GM19372 (cell line): ENCODE results near the gene ATG2A.

Experiments
- ATAC-seq: cut with Tn5 transposase; IDR thresholded peaks from one replicate; pipeline ENCODE4 v1.9.1; 2021; ENCODE audit warnings: mild to moderate bottlenecking, low read depth, moderate library complexity; ENCODE audit not compliant: unreplicated experiment

Gene ATG2A

DNA sequence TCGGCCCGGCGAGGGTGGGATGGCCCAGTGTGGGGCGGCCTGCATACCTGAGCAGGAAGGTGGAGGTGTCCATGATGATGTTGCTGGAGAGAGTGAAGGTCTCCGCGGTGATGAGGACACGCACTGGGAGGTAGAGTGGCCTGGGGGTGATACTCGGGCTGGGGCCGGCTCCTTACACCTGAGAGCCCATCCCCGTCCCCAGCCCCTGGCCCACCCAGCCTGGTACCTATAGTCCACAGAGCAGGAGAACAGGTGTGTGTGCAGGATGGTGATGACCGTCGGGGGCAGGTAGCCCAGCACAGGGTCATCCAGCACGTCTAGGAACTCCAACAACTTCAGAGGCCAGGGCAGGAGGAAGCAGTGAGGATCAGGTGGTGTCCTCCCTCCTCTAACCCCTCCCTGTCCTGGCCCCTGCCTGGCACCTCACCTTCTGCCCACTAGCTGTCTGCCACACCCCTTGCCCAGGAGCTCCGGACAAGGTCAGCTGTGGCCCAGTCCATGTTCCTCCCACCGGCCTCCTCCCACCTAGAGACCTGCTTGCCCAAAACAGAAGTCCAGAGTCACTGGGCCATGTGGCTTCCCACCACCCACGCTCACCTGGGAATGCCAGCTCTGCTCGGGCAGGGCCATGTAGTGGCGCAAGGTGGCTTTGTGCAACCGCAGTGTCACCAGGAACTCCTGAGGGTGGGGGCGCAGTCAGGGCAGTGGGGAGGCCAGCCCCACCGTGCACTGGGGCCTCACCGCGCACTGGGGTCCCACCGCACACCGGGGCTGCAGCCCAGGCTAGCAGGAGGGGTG, 11.3 kb downstream of the ATG2A start:
- no peak for ATAC-seq

DNA sequence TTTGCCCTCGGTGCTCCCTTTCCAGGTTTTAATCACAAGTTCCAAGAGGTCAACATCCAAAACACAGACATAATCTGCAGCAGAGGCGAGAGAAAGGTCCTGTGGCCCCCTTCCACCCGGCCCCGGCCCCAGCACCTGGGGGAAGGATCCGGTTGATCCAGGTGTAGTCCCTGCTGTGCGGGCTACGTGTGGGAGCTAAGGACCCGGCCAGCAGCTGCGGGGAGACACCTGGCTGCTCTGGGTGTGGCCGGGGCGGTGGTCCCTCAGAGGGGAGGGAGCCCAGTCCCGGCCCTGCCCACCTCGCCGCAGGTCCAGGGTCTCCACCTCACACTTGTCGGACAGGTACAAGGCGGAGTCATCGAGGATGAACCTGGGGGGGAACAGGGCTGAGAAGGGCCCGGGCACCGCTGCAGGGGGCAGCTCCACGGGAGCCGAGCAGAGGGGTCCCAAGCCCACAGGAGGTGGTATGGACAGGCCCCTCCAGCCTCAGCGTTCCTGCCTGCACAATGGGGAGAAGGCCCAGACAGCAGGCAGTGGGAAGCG, 13.6 kb downstream of the ATG2A start:
- ATAC-seq, result no peak

DNA sequence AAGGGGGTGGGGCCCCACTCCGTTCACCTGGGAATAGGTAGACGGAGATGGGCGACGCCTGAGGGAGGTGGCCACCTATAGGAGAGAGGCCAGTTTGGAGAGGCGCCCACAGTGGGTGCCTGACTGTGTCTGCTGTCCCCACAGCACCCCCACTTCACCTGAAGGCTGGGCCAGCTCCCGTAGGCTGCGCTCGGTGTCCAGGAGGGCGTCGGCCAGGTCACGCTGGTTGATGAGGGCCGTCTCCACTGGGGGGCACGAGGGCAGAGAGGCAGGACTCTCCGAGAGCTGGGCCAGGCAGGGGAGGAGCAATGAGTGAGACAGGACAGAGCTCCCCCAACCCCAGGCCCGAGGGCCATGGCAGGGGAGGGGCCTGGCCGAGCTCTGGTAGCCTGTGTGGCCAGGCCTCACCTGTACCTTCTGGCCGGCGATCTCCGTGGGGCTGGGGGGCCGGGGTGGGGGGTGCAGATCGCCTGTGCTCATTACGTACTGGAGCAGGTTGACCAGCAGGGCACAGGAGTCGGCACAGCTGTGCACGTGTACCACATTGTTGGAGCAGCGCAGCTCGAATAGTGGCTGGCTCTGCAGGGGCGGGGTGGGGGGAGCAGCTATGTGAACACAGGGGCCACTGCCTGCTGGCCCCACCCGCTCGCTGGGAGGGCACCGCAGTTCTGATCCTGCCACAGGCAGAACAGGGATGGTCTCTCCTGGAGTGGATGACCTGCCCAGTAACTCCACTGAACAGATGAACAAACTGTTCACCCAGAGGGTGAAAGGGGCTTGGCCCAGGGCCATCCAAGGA, 14.7 kb downstream of the ATG2A start:
- ATAC-seq, result no peak

DNA sequence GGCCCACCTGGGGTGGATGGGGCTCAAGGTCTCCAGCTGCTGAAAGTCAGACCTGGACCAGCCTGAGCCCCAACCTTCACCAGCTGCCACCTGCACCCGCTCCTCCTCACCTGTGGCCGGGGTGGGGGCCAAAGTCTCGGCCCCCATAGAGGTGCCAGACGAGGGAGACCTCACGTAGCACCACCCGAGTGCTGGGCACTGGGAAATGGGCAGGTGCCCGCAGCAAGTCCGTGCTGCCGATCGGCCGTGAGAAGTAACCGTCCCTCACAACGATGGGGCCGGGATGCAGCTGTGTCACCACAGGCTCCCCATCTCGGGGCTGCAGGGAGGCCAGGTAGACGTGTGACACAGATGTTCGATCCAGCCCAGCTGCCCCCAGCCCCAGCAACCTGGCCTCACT, 16.2 kb downstream of the ATG2A start:
- ATAC-seq, result no peak

DNA sequence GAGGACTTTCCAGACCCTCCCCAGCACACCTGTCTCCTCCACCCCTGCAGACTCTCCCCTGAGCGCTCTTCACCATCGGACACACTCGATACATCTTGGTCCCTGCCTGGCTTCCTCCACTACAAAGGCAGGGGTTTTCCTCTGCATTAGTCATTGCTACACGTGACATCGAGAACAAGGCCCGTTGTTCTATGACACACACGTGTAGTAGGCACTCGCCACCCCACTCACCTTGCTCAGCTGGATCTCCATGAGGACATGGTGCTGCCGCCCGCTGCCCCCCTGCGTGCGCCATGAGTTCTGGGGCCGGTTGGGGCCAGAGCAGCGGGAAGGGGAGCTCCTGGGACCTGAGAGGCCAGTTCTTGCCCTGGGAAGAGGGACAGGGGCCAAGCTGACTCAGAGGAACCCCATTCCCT, 16.7 kb downstream of the ATG2A start:
- ATAC-seq, result no peak

DNA sequence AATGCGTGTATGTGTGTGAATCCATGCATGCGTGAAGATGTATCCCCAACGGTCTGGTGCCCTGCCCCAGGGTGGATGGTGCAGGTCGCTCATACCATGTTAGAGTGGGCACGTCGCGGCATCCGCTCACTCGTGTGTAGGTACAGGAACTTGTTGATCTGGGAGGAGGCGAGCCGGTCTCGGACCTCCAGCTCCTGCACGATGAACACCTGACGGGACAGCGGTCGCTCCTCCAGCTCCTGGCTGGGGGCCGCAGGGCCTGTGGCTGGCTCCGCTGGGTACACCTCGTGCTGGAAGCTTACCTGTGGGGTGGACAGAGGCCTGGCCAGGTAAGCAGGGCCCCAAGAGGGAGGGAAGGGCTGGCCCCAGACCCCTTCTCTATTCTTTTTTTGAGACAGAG, 18.5 kb downstream of the ATG2A start:
- ATAC-seq, result no peak

DNA sequence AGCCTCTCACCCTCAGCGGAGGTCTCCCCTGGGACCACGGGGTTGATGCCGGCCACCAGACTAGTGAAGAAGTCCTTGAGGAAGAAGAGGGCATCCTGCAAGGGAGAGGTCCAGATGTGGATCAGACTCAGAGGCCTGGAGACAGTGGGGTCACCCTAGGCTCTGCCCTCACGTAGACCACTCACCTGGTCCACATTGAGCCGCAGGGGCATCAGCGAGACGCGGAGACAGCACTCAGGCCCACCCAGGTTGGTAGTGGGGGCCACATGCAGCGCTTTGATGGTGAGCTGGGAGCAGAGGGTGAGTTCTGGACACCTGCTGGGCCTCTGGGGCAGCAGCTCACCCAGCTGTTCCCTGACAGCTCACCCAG, 18.9 kb downstream of the ATG2A start:
- ATAC-seq, result no peak

DNA sequence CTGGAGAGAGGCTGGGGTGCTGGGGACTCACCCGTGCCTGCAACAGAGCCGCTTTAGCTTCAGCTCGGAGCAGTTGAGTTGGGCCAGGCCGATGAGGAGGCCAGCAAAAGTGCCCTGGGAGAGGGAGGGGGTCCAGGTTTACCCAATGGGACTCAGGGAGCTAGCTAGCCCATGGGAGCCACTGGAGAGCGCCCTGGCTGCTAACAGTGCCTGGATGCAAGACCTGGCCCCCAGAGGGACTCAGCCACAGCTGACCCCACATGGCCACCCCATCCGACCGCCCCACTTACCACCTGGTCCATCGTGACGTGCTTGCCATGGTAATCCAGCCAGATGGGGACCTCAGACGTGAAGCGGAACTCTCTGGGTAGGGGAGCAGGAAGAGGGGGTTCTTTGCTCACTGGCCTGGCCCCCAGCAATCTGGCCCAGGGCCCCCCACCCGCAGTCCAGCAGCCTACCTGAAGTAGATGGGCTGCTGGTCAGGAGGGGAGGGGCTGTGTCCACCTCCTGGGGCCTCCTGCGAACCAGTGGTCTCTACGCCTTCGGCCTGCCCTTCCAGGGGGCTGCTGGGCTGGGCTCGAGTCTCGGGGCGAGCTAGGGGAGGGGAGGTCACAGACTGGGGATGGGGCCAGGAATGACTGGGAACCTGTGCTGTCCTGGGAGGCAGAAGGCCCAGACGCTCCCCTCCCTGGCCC, 19.5 kb downstream of the ATG2A start:
- no peak for ATAC-seq

DNA sequence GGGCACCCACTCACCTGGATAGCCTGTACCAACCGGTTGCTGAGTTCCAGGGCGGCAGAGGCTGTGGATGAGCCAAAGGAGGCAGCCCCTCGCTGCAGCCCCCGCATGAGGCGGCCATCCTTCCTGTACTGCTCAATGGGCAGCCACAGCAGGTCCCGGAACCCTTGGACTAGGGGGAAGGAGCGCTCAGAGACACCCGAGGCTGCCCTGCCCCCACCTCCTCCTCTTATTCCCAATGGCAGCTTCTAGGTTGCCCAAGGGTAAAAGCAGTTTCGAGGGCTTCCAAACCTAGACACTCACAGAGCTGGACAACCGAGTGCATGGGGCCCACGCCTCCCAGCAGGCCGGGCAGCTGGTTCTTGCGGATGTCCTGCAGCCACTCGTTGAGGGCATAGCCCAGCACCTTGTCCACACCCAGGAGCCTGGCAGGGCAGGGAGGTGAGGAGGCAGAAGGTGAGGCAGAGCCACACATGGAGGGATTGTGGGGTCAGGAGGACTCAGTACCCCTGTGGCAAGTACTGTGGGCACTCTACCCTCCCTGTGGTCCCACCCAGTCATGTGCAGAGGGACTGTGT, 20.5 kb downstream of the ATG2A start:
- ATAC-seq, result no peak

DNA sequence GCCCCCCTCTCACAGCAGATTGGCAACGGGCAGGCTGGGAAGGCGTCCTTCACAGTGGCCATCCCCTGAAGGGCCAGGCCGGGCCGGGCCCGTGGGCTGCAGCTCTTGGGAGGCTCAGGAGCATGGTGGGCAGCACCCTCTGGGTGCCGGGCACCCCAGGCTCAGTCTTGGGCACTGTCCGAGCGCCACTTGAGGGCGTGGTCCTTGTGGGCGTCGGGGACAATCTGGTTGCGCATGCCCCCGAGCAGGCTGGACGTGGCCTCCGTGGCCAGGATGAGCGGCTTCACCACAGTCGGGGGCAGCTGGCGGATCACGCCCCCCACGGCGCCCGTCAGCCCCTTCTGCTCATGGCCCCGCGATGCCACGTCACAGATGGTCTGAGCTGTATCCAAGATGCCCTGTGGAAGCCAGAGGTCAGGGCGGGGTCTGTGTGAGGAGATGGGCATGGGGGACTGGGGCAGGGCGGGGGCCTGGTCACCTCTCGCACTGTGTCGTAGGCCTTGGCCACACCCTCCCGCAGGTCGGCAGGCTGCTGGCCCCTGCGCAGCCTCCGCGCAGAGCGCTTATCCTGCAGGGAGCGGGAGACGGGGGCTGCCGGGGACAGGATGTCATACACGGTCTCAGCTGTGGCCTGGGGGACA, 22.1 kb downstream of the ATG2A start:
- ATAC-seq, result no peak

DNA sequence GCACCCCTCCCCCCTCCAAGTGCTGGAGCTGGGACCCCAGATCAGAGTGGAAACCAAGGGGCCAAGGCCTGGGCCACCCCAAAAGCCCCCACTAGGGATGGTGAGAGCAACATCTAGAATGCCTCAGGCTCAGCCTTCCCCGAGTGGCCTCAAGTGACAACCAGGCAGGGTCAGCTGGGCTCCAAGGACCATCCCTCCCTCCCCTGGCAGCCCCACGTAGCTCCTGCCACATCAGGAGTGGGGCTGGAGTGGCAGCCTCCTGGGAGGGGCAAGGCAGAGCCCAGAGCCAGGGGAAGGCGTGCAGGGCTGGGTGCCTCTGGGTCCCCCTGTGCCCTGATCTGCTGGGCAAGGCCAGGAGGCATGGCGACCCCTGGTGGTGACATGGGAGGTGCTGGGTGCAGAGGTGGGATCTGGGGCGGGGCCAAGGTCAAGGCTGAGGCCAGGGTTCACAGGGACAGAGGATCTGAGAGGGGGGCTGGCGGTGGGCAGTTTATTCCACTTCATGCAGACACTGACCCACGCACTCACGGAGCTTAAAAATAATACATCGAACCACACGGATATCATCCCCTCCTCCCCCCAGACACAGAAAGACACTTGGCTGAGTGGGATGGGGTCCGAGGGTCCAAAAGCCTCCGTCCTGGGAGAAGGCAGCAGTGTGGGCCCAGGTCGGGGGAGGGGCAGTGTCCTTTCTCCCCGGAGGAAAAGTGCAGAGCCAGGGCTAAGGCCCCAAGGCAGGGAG, 22.8 kb downstream of the ATG2A start:
- no peak for ATAC-seq

DNA sequence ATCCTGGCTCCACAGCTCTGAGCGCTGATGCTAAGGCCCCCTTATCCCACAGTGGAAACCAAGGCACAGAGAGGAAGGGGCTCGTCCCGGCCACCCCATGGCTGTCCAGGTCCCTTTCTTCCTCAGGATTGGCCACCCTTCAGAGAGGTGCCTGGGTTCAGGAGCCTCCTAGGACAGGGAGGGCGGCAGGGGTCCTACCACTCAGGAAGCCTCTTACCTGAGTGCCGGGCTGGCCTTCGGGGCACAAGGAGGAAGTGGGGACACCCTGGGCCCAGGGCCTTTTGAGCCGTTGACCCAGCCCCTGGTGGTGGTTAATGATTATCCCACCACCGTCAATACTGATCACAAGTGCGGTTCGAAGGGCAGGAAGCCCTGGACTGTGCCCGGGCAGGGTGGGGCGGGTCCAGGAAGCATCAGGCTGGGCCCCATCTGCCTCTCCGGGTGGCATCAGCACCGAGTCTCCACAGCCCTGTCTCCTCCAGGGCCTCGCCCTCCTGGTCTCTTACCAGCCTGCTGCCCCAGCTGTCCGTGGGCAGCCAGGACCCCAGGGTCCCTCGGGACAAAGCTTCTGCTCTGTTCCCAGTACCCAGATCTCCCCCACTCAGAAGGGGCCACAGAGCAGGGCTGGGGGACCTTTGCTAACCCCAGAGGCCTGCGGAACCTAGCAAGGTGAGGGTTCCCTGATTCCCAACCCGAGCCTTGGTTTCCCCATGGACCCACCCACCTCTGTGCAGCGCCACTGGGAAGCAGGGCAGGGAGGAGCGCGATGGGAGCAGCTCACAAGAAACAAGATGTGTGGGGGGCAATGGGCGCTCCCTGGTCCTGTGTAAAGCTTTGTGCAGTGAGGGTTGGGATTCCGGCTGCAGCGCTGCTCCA, 23.6 kb downstream of the ATG2A start:
- no peak for ATAC-seq

DNA sequence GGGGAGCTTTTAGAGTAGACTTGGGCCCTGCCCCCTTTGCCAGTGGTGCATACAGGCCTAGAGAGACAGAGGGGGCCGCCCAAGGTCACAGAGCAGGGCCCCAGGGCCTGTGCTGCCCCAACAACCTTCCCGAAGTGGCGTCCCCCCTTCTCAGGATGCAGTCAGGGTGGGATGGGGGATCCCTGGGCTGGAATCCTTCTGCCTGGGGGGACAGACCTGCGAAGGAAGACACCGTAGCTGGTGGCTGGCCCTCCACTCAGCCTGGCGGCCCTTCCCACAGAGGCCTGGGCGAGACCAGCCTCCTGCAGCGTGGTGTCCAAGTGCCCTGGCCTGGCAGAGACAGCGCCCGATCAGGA, 24.2 kb downstream of the ATG2A start:
- no peak for ATAC-seq

DNA sequence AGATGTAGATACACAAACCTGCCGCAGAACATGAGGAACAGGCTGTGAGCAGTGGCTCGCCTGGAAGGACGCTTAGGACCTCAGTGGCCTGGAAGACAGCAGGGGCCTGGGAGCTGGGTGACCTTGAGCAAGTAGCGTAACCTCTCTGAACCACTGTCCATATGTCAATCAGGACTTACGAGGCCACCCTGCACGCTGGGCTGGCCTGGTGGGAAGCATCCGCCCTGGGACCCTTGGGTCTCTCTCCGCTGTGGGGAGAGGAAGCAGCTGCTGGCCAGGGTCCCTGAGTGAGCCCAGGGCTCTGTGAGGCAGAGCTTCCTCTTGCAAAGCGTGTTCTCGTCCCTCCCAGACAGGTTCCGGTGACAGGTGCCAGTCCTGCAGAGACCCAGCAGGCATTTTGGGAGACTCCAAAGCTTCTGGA, 24.6 kb downstream of the ATG2A start:
- no peak for ATAC-seq

DNA sequence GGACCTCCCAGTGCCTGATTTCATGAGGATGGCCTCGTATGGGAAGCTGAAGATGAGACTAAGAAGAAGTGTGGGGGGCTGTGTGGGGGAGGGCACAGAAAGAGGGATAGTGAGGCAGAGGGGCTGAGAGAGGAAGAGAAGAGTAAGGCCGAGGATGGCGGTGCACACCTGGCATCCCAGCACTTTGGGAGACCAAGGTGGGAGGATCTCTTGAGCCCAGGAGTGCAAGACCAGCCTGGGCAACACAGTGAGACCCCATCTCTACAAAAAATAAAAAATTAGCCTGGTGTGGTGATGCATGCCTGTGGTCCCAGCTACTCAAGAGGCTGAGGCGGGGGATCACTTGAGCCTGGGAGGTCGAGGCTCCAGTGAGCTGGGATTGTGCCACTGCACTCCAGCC, 25.1 kb downstream of the ATG2A start:
- no peak for ATAC-seq

DNA sequence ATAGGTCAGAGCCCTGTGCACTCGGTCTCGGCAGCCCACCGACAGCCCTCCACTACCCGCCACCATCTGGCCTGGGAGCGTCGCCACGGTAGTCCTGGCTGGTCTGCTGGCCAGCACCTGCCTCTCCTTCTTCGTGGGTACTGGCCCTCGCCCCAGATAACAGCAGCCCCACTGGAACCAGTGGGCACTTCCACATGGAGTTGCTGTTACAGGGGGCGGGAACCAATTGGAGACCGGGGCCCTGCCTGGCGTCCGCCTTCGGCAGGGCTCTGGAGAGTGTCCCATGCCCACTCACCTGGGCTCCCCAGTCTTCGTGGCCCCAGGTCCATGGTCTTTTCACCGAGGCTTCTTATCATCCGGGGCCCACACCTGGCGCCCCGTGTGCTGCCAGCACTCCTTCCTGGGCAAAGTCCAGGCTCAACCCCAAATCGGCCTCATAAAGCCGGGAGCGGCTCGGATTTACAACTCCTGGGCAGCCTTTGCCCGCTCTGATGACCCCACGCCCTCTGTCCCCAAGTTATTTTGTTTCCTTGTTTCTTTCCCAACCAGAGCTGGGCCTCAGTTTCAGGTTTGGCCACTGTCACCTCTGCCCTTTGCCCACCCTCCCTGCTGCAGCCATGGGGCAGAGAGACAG, 25.7 kb downstream of the ATG2A start:
- ATAC-seq, result no peak

DNA sequence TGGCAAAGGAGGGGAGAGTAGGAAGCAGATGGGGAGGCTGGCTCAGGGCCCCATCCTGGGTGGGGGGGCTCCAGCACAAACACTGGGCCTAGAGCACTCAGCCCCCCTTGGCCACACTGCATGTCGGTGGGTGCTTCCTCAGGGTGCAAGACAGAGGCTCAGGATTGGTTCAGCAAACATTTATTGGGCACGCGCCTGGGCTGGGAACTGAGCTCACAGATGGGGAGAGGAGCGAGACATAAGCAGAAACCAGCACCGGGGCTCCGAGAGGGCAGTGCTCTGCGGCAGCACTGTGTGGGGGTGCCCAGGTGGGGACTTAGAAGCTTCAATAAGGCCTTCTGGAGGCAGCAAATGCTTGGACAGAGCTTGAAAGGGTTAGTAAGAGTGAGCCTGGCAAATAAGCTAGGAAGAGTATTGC, 26.5 kb downstream of the ATG2A start:
- no peak for ATAC-seq
